Trophoblast cell (in vitro differentiated cells and primary cell): ENCODE data around the gene BLVRB.

ENCODE experiments used
- DNase-seq, 2 donors: peaks; one replicate each; pipeline ENCODE4 v3.0.0-alpha.2; 2016
- H2AFZ ChIP-seq: 2 replicates; pipeline ENCODE4 v1.6.1; 2013; ENCODE audit warnings: low read length, moderate library complexity, mild to moderate bottlenecking; ENCODE audit not compliant: insufficient read depth, poor library complexity
- H2AK5ac ChIP-seq: 2 replicates; pipeline ENCODE4 v1.6.1; 2013; ENCODE audit warnings: mild to moderate bottlenecking, low read length
- H2BK120ac ChIP-seq: 2 replicates; pipeline ENCODE4 v1.6.1; 2013; ENCODE audit warnings: low read length, mild to moderate bottlenecking, moderate library complexity; ENCODE audit not compliant: insufficient read depth, poor library complexity
- H2BK12ac ChIP-seq: 2 replicates; pipeline ENCODE4 v1.6.1; 2013; ENCODE audit warnings: mild to moderate bottlenecking, low read length, moderate library complexity
- H2BK5ac ChIP-seq: 2 replicates; pipeline ENCODE4 v1.6.1; 2013; ENCODE audit warnings: low read length, low read depth, moderate library complexity, mild to moderate bottlenecking; ENCODE audit not compliant: poor library complexity
- H3K14ac ChIP-seq: 2 replicates; pipeline ENCODE4 v1.6.1; 2013; ENCODE audit warnings: mild to moderate bottlenecking, low read length
- H3K18ac ChIP-seq: 2 replicates; pipeline ENCODE4 v1.6.1; 2013; ENCODE audit warnings: mild to moderate bottlenecking, low read length
- H3K23ac ChIP-seq: 2 replicates; pipeline ENCODE4 v1.6.1; 2013; ENCODE audit warnings: low read length
- H3K27ac ChIP-seq: 2 replicates; pipeline ENCODE4 v1.5.1; 2013; ENCODE audit warnings: low read depth, mild to moderate bottlenecking, inconsistent platforms, low read length, moderate library complexity
- H3K27me3 ChIP-seq: 2 replicates; pipeline ENCODE4 v1.6.1; 2013; ENCODE audit warnings: inconsistent platforms, mild to moderate bottlenecking, low read length, moderate library complexity; ENCODE audit not compliant: insufficient read depth
- H3K36me3 ChIP-seq, 2 experiments: 1 replicate in 1 of 2; 2 replicates in 1 of 2; pipeline ENCODE4 v1.6.1; 2013; ENCODE audit warnings: low read length in 2 of 2, mild to moderate bottlenecking in 2 of 2, moderate library complexity in 1 of 2; ENCODE audit not compliant: insufficient read depth in 2 of 2, control insufficient read depth in 1 of 2
- H3K4ac ChIP-seq: 2 replicates; pipeline ENCODE4 v1.6.1; 2013; ENCODE audit warnings: low read depth, mild to moderate bottlenecking, low read length, moderate library complexity
- H3K4me1 ChIP-seq, 2 experiments: 1 replicate in 1 of 2; 2 replicates in 1 of 2; pipeline ENCODE4 v1.6.1; 2013; ENCODE audit warnings: low read length in 2 of 2, mild to moderate bottlenecking in 2 of 2, moderate library complexity in 1 of 2; ENCODE audit not compliant: insufficient read depth in 2 of 2, control insufficient read depth in 1 of 2
- H3K4me2 ChIP-seq: 2 replicates; pipeline ENCODE4 v1.6.1; 2013; ENCODE audit warnings: inconsistent platforms, mild to moderate bottlenecking, low read length, moderate library complexity
- H3K4me3 ChIP-seq: 2 replicates; pipeline ENCODE4 v1.5.1; 2013; ENCODE audit warnings: mild to moderate bottlenecking, low read depth, low read length, inconsistent platforms
- H3K79me1 ChIP-seq: one replicate; pipeline ENCODE4 v1.6.1; 2013; ENCODE audit warnings: low read length
- H3K79me2 ChIP-seq: 2 replicates; pipeline ENCODE4 v1.6.1; 2013; ENCODE audit warnings: low read length, mild to moderate bottlenecking; ENCODE audit not compliant: control insufficient read depth, insufficient read depth, poor library complexity
- H3K9ac ChIP-seq: 2 replicates; pipeline ENCODE4 v1.6.1; 2013; ENCODE audit warnings: mild to moderate bottlenecking, low read length
- H3K9me3 ChIP-seq: 2 replicates; pipeline ENCODE4 v1.6.1; 2013; ENCODE audit warnings: low read depth, mild to moderate bottlenecking, control low read depth, inconsistent platforms, low read length; ENCODE audit not compliant: insufficient read depth
- H4K12ac ChIP-seq: 2 replicates; pipeline ENCODE4 v1.6.1; 2013; ENCODE audit warnings: low read depth, mild to moderate bottlenecking, low read length, moderate library complexity
- H4K8ac ChIP-seq: 2 replicates; pipeline ENCODE4 v1.6.1; 2013; ENCODE audit warnings: low read depth, mild to moderate bottlenecking, low read length, moderate library complexity
- H4K91ac ChIP-seq: one replicate; pipeline ENCODE4 v1.6.1; 2013; ENCODE audit warnings: low read depth, mild to moderate bottlenecking, low read length, moderate library complexity
- WGBS: extraction: QIAGEN DNeasy Blood & Tissue Kit; methylation state at CpG from one replicate; pipeline ENCODE4 v1.1.7; 2013; ENCODE audit warnings: missing lambda C conversion rate; ENCODE audit not compliant: insufficient read length, insufficient coverage; ENCODE audit errors: extremely low coverage; 5-methylcytosine and 5-hydroxymethylcytosine counted together

The BLVRB gene

GRCh38 chr19:40497214-40497613, 31.7 kb upstream of the BLVRB start:
- no peak overlapping the region for H3K9ac ChIP-seq
- H4K12ac ChIP-seq = no peak overlapping the region

DNA sequence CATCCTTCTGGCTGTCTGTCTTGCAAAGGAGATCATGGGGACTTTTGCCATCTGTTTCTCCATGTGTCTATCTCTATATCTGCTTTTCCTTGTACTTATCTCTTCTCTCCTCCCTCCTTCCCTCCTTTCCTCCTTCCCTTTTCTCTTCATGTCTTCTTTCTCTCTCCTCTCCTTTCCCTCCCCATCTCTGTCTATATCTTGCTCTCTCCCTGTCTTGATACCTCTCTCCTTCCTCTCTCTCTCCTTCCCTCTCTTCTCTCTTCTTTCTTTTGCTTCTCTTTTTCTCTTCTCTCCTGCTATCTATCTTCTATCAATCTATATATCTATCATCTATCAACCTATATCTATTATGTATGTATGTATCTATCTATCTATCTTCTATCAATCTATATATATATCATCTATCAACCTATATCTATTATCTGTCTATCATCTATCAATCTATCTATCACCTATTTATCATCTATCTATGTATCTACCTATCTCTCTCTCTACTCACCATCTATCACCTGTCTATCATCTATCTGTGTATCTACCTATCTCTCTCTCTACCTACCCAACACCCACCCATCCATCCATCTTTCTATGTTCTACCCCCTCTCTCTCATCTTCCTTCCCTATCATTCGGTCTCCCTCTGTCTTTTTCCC, 28.8 kb upstream of the BLVRB start:
- Histone ChIP-seq H4K8ac (no peak overlapping the region), H3K23ac (no peak overlapping the region), H3K4me3 (no peak overlapping the region), H3K14ac (no peak overlapping the region), H3K18ac (no peak overlapping the region), H3K36me3 (no peaks in the 10 kb centered on the region), H3K79me1 (no peaks in the 10 kb centered on the region), H3K9ac (no peak overlapping the region), H3K79me2 (no peaks in the 10 kb centered on the region), H2AK5ac (no peak overlapping the region), H2BK12ac (no peak overlapping the region), H2BK120ac (no peak overlapping the region), H4K91ac (no peak overlapping the region), H3K4me2 (no peak overlapping the region), H4K12ac (no peak overlapping the region), H3K4ac (no peak overlapping the region), H3K9me3 (peaks cover 9% of the 10 kb centered on the region), H2BK5ac (no peak overlapping the region), H3K27ac (no peak overlapping the region), H3K27me3 (peaks cover 2% of the 10 kb centered on the region), H2AFZ (no peak overlapping the region), H3K4me1 (no peaks in the 10 kb centered on the region)
- 100% methylated on average over 1 of the region's 1 CpG for WGBS
- DNase-seq = no peak

More at GRCh38 chr19:40497214-40497613, 31.7 kb upstream of the BLVRB start:
- Histone ChIP-seq H2AFZ (no peak overlapping the region), H2BK12ac (no peak overlapping the region), H4K91ac (no peak overlapping the region), H3K36me3 (no peaks in the 10 kb centered on the region), H3K79me1 (no peaks in the 10 kb centered on the region), H3K27ac (no peak overlapping the region), H3K23ac (no peak overlapping the region), H3K79me2 (no peaks in the 10 kb centered on the region), H3K18ac (no peak overlapping the region), H3K9me3 (peaks cover 4% of the 10 kb centered on the region), H2BK5ac (no peak overlapping the region), H4K8ac (no peak overlapping the region), H3K27me3 (peaks cover under 1% of the 10 kb centered on the region), H3K4me3 (no peak overlapping the region), H3K4me1 (no peaks in the 10 kb centered on the region), H3K4ac (no peak overlapping the region), H3K14ac (no peak overlapping the region), H2AK5ac (no peak overlapping the region), H2BK120ac (no peak overlapping the region), H3K4me2 (no peak overlapping the region)
- WGBS = no CpG with 5 or more reads among the region's 12 CpGs
- DNase-seq = no peak

DNA sequence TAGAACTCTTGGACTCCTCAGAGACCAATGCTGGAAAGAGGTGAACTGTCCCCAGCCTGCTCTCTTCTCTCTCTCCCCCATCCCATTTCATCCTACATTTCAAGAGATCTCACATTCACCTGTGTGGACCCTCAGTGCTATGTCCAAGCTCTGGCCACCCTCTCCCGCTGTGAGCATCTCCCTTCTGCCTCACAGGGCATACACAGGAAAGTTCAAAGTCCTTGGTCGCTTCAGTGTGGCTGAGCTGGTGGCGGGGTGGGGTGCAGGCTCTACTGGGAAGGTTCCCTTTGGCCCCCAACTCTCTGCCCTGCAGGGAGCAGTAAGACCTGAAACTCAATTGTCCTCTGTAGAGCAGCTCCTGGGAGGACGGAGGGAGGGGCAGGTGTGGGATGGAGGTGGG, 28.2 kb upstream of the BLVRB start:
- Histone ChIP-seq H3K23ac (no peak overlapping the region), H3K36me3 (no peaks in the 10 kb centered on the region), H2AFZ (no peak overlapping the region), H3K18ac (no peak overlapping the region), H2BK120ac (no peak overlapping the region), H3K27me3 (peaks cover 2% of the 10 kb centered on the region), H3K4me2 (no peak overlapping the region), H3K14ac (no peak overlapping the region), H3K79me1 (no peaks in the 10 kb centered on the region), H3K79me2 (no peaks in the 10 kb centered on the region), H2BK5ac (no peak overlapping the region), H3K4me1 (no peaks in the 10 kb centered on the region), H4K12ac (no peak overlapping the region), H3K4ac (no peak overlapping the region), H3K9me3 (peaks cover 10% of the 10 kb centered on the region), H3K9ac (no peak overlapping the region), H3K4me3 (no peak overlapping the region), H4K91ac (no peak overlapping the region), H3K27ac (no peak overlapping the region), H4K8ac (no peak overlapping the region), H2AK5ac (no peak overlapping the region), H2BK12ac (no peak overlapping the region)
- no peak for DNase-seq
- WGBS = no CpG with 5 or more reads among the region's 4 CpGs

GRCh38 chr19:40492274-40492673, 26.7 kb upstream of the BLVRB start:
- no peaks in the 10 kb centered on the region for H3K79me1 ChIP-seq
- H2AK5ac ChIP-seq = no peak overlapping the region
- H3K4me1 ChIP-seq = no peaks in the 10 kb centered on the region
- no peak overlapping the region for H2BK12ac ChIP-seq
- no peak overlapping the region for H3K9ac ChIP-seq
- peaks cover 10% of the 10 kb centered on the region for H3K9me3 ChIP-seq
- H2BK5ac ChIP-seq = no peak overlapping the region
- no peak overlapping the region for H3K27ac ChIP-seq
- DNase-seq = no peak
- H3K4me3 ChIP-seq = no peak overlapping the region
- H3K36me3 ChIP-seq = no peaks in the 10 kb centered on the region
- H3K79me2 ChIP-seq = no peaks in the 10 kb centered on the region
- no CpG with 5 or more reads among the region's 3 CpGs for WGBS
- H2AFZ ChIP-seq = no peak overlapping the region
- no peak overlapping the region for H4K8ac ChIP-seq
- H3K4ac ChIP-seq = no peak overlapping the region
- H3K27me3 ChIP-seq = peaks cover 2% of the 10 kb centered on the region
- no peak overlapping the region for H3K14ac ChIP-seq
- H3K23ac ChIP-seq = no peak overlapping the region
- no peak overlapping the region for H4K91ac ChIP-seq
- no peak overlapping the region for H4K12ac ChIP-seq
- no peak overlapping the region for H3K18ac ChIP-seq
- H2BK120ac ChIP-seq = no peak overlapping the region
- H3K4me2 ChIP-seq = no peak overlapping the region
